CD14-positive monocyte (primary cell): Measurements from ENCODE around the gene FGF14. TPM values are rescaled to one million over a fixed set of nuclear protein-coding genes. Genes with fewer than 3 reads are reported as not detected.
A peak's percentile ranks its signal among the peaks of the same experiment; 100 is the strongest.

ENCODE experiments used
- DNase-seq, 3 donors: peaks; one replicate each; pipeline ENCODE4 v3.0.0-alpha.2; 2011 to 2022
- H2AFZ ChIP-seq: 2 replicates; pipeline ENCODE4 v1.6.0; 2012; ENCODE audit warnings: mild to moderate bottlenecking, low read depth, low read length, inconsistent platforms; ENCODE audit not compliant: insufficient read depth, poor library complexity, severe bottlenecking
- H3K27ac ChIP-seq, 2 donors: 1 replicate in 1 of 2; 2 replicates in 1 of 2; pipeline ENCODE4 v1.5.1; 2012 to 2013; ENCODE audit warnings: low read length in 2 of 2, control low read depth in 1 of 2, inconsistent platforms in 1 of 2, low read depth in 1 of 2, mild to moderate bottlenecking in 1 of 2
- H3K27me3 ChIP-seq, 2 donors: one replicate each; pipeline versions ENCODE4 v1.6.0 to v1.6.1; 2011 to 2013; ENCODE audit warnings: low read length in 2 of 2; ENCODE audit not compliant: control insufficient read depth in 2 of 2, insufficient read depth in 2 of 2
- H3K36me3 ChIP-seq, 2 donors: replicated peaks in 1 of 2; 1 replicate in 1 of 2; 2 replicates in 1 of 2; pipeline versions ENCODE4 v1.5.1 to v1.6.1; 2012 to 2013; ENCODE audit warnings: low read length in 2 of 2, control low read depth in 1 of 2, inconsistent platforms in 1 of 2, mild to moderate bottlenecking in 1 of 2; ENCODE audit not compliant: insufficient read depth in 2 of 2, control insufficient read depth in 1 of 2
- H3K4me1 ChIP-seq, 2 donors: 1 replicate in 1 of 2; 2 replicates in 1 of 2; pipeline versions ENCODE4 v1.5.1 to v1.6.1; 2012 to 2013; ENCODE audit warnings: low read length in 2 of 2, control low read depth in 1 of 2, inconsistent platforms in 1 of 2, mild to moderate bottlenecking in 1 of 2, moderate library complexity in 1 of 2; ENCODE audit not compliant: insufficient read depth in 2 of 2, control insufficient read depth in 1 of 2
- H3K4me2 ChIP-seq: replicated peaks from 2 replicates; pipeline ENCODE3; 2012; ENCODE audit warnings: low read length, moderate library complexity, mild to moderate bottlenecking; ENCODE audit not compliant: poor library complexity, severe bottlenecking; ENCODE audit errors: extremely low read depth
- H3K4me3 ChIP-seq, 3 experiments: fragments of 200-600 bp in 1 of 3; sonication (generic) in 1 of 3; replicated peaks in 1 of 3; 1 replicate in 2 of 3; 2 replicates in 1 of 3; pipeline ENCODE4 v1.5.1; 2011 to 2013; ENCODE audit warnings: low read length in 3 of 3, mild to moderate bottlenecking in 3 of 3, control low read depth in 2 of 3, low read depth in 2 of 3, inconsistent platforms in 1 of 3, moderate library complexity in 1 of 3
- H3K79me2 ChIP-seq: 2 replicates; pipeline ENCODE4 v1.6.0; 2012; ENCODE audit warnings: mild to moderate bottlenecking, control low read depth, inconsistent platforms, low read length, moderate library complexity; ENCODE audit not compliant: insufficient read depth
- H3K9ac ChIP-seq: 2 replicates; pipeline ENCODE4 v1.6.0; 2017; ENCODE audit warnings: low read length, mild to moderate bottlenecking; ENCODE audit not compliant: insufficient read depth, poor library complexity, severe bottlenecking
- H3K9me3 ChIP-seq, 2 donors: replicated peaks in 1 of 2; 1 replicate in 1 of 2; 2 replicates in 1 of 2; pipeline versions ENCODE4 v1.5.1 to v1.6.1; 2012 to 2013; ENCODE audit warnings: low read length in 2 of 2, control low read depth in 1 of 2; ENCODE audit not compliant: control insufficient read depth in 1 of 2, insufficient read depth in 1 of 2
- H4K20me1 ChIP-seq: 2 replicates; pipeline ENCODE4 v1.6.0; 2012; ENCODE audit warnings: mild to moderate bottlenecking, low read length, control low read depth, moderate library complexity; ENCODE audit not compliant: insufficient read depth
- H3K27ac Mint-ChIP-seq, 7 donors: one replicate each; pipeline ENCODE4 v1.8.0; 2020; ENCODE audit warnings: mild to moderate bottlenecking in 7 of 7, mixed read lengths in 7 of 7, moderate library complexity in 6 of 7, inconsistent platforms in 2 of 7
- H3K27me3 Mint-ChIP-seq, 3 donors: one replicate each; pipeline ENCODE4 v1.8.0; 2021 to 2022; ENCODE audit warnings: low read depth in 3 of 3, mild to moderate bottlenecking in 3 of 3, mixed read lengths in 3 of 3, moderate library complexity in 3 of 3, inconsistent platforms in 1 of 3
- H3K36me3 Mint-ChIP-seq, 2 donors: one replicate each; pipeline ENCODE4 v1.8.0; 2020; ENCODE audit warnings: mixed read lengths in 2 of 2, inconsistent platforms in 1 of 2, mild to moderate bottlenecking in 1 of 2
- H3K4me1 Mint-ChIP-seq: one replicate; pipeline ENCODE4 v1.8.0; 2020; ENCODE audit warnings: mild to moderate bottlenecking, mixed read lengths
- H3K4me3 Mint-ChIP-seq, 2 donors: one replicate each; pipeline ENCODE4 v1.8.0; 2020; ENCODE audit warnings: mild to moderate bottlenecking in 2 of 2, mixed read lengths in 2 of 2, moderate library complexity in 1 of 2
- H3K9me3 Mint-ChIP-seq, 7 donors: one replicate each; pipeline ENCODE4 v1.8.0; 2020 to 2022; ENCODE audit warnings: mixed read lengths in 7 of 7, mild to moderate bottlenecking in 6 of 7, moderate library complexity in 6 of 7, inconsistent platforms in 2 of 7
- CTCF ChIP-seq: fragments of 200-600 bp; IDR thresholded peaks from one replicate; pipeline ENCODE4 v1.8.0; 2022; ENCODE audit warnings: antibody characterized with exemption, mild to moderate bottlenecking
- WGBS: methylation state at CpG from one replicate; pipeline ENCODE4 v1.1.5; 2013; ENCODE audit warnings: missing lambda C conversion rate; ENCODE audit not compliant: insufficient coverage; 5-methylcytosine and 5-hydroxymethylcytosine counted together
- intact Hi-C, 2 donors: fragments of 100-400 bp; cut with micrococcal nuclease; formaldehyde crosslinking; loops; one replicate each; pipeline versions ENCODE4 v1.15.0 to v1.15.1; 2023
- polyA plus RNA-seq, 3 donors: library from polyadenylated mRNA; depleted of rRNA in 1 of 3; unstranded in 2 of 3; stranded (reverse) in 1 of 3; fragments of 300-500 nt in 2 of 3; fragments of >200 nt in 1 of 3; fragmentation: Illumina TruSeq in 2 of 3; gene quantifications; 1 replicate in 2 of 3; 2 replicates in 1 of 3; pipeline ENCODE4 v1.2.3, GENCODE V29; 2012 to 2021

FGF14 gene
- polyA plus RNA-seq, 3 donors: not detected

GRCh38 chr13:102347490-102347889 lies 54.4 kb downstream of the FGF14 start:
- Histone ChIP-seq H3K27ac (no peak overlapping the region), H2AFZ (no peak overlapping the region), H4K20me1 (no peaks in the 10 kb centered on the region), H3K27me3 (no peaks in the 10 kb centered on the region), H3K9ac (no peak overlapping the region), H3K79me2 (no peaks in the 10 kb centered on the region), H3K9me3 (no peaks in the 10 kb centered on the region), H3K4me1 (no peaks in the 10 kb centered on the region), H3K4me2 (no peak overlapping the region), H3K36me3 (no peaks in the 10 kb centered on the region), H3K4me3 (no peak overlapping the region)
- H3K27ac Mint-ChIP-seq: peak overlapping the region in 1 of 7 donors; percentile 20
- H3K36me3 Mint-ChIP-seq: no peaks in the 10 kb centered on the region
- H3K9me3 Mint-ChIP-seq: peaks cover 0 to 11% (median 0%) of the 10 kb centered on the region in 7 donors
- intact Hi-C loops: no loop called here
- TF ChIP-seq CTCF: no peak
- H3K4me3 Mint-ChIP-seq: no peak overlapping the region
- WGBS: 84% methylated on average over 3 of the region's 7 CpGs
- no peaks in the 10 kb centered on the region for H3K4me1 Mint-ChIP-seq
- DNase-seq: no peak
- H3K27me3 Mint-ChIP-seq: peaks cover 1 to 4% (median 2%) of the 10 kb centered on the region in 3 donors

GRCh38 chr13:102346769-102347168 lies 55.1 kb downstream of the FGF14 start:
- no peak for TF ChIP-seq CTCF
- Histone ChIP-seq H3K27me3 (no peaks in the 10 kb centered on the region), H3K4me1 (no peaks in the 10 kb centered on the region), H3K9ac (no peak overlapping the region), H4K20me1 (no peaks in the 10 kb centered on the region), H3K79me2 (no peaks in the 10 kb centered on the region), H3K27ac (no peak overlapping the region), H3K4me2 (no peak overlapping the region), H3K4me3 (no peak overlapping the region), H3K36me3 (no peaks in the 10 kb centered on the region), H3K9me3 (no peaks in the 10 kb centered on the region), H2AFZ (no peak overlapping the region)
- no peaks in the 10 kb centered on the region for H3K4me1 Mint-ChIP-seq
- 89% methylated on average over 4 of the region's 5 CpGs for WGBS
- peaks cover 0 to 4% (median 2%) of the 10 kb centered on the region in 3 donors for H3K27me3 Mint-ChIP-seq
- no peak overlapping the region for H3K27ac Mint-ChIP-seq
- H3K4me3 Mint-ChIP-seq: no peak overlapping the region
- intact Hi-C loops: no loop called here
- peaks cover 0 to 10% (median 0%) of the 10 kb centered on the region in 7 donors for H3K9me3 Mint-ChIP-seq
- no peaks in the 10 kb centered on the region for H3K36me3 Mint-ChIP-seq
- no peak for DNase-seq
